Mesenchymal stem cell (in vitro differentiated cells and primary cell): Measurements from ENCODE around the gene GALNT10.
A peak's percentile ranks its signal among the peaks of the same experiment; 100 is the strongest.
"Not testable (repeated sequence)": the region's sequence is repeated elsewhere in the genome, so short reads cannot be mapped to it uniquely, and the experiment has no call there.

Experiments used
- DNase-seq: peaks from one replicate; pipeline ENCODE4 v3.0.0-alpha.2; 2013
- H2AFZ ChIP-seq: one replicate; pipeline ENCODE4 v1.6.1; 2013; ENCODE audit warnings: low read depth, mild to moderate bottlenecking, control low read depth, inconsistent platforms, low read length, moderate library complexity
- H2AK5ac ChIP-seq: 2 replicates; pipeline ENCODE4 v1.6.1; 2013; ENCODE audit warnings: low read length, moderate library complexity, mild to moderate bottlenecking, inconsistent platforms; ENCODE audit not compliant: severe bottlenecking
- H2BK120ac ChIP-seq: one replicate; pipeline ENCODE4 v1.6.1; 2013; ENCODE audit warnings: low read depth, mild to moderate bottlenecking, inconsistent platforms, low read length, moderate library complexity
- H2BK12ac ChIP-seq, 2 experiments: one replicate each; pipeline ENCODE4 v1.6.1; 2013; ENCODE audit warnings: inconsistent platforms in 2 of 2, low read length in 2 of 2, mild to moderate bottlenecking in 2 of 2, moderate library complexity in 2 of 2, control low read depth in 1 of 2
- H2BK15ac ChIP-seq: one replicate; pipeline ENCODE4 v1.6.1; 2013; ENCODE audit warnings: mild to moderate bottlenecking, low read depth, inconsistent platforms; ENCODE audit not compliant: poor library complexity, severe bottlenecking
- H2BK5ac ChIP-seq: 2 replicates; pipeline ENCODE4 v1.6.1; 2013; ENCODE audit warnings: low read depth, mild to moderate bottlenecking, low read length, control low read depth, inconsistent platforms; ENCODE audit not compliant: poor library complexity, severe bottlenecking
- H3K14ac ChIP-seq, 2 experiments: one replicate each; pipeline ENCODE4 v1.6.1; 2013; ENCODE audit warnings: inconsistent platforms in 2 of 2, low read length in 2 of 2, control low read depth in 1 of 2, mild to moderate bottlenecking in 1 of 2, moderate library complexity in 1 of 2
- H3K18ac ChIP-seq, 2 experiments: one replicate each; pipeline ENCODE4 v1.6.1; 2013; ENCODE audit warnings: inconsistent platforms in 2 of 2, low read length in 2 of 2, control low read depth in 1 of 2, low read depth in 1 of 2, mild to moderate bottlenecking in 1 of 2
- H3K23ac ChIP-seq, 2 experiments: one replicate each; pipeline ENCODE4 v1.6.1; 2013; ENCODE audit warnings: inconsistent platforms in 2 of 2, low read length in 2 of 2, mild to moderate bottlenecking in 2 of 2, moderate library complexity in 2 of 2, control low read depth in 1 of 2
- H3K27ac ChIP-seq: 2 replicates; pipeline ENCODE4 v1.5.1; 2013; ENCODE audit warnings: mild to moderate bottlenecking, moderate library complexity, low read length, control low read depth, inconsistent platforms; ENCODE audit not compliant: poor library complexity, severe bottlenecking
- H3K27me3 ChIP-seq, 2 experiments: 2 replicates each; pipeline versions ENCODE4 v1.6.1 to v1.7.0; 2013; ENCODE audit warnings: low read length in 2 of 2, mild to moderate bottlenecking in 2 of 2, moderate library complexity in 2 of 2, control low read depth in 1 of 2, inconsistent platforms in 1 of 2; ENCODE audit not compliant: control insufficient read depth in 1 of 2, insufficient read depth in 1 of 2
- H3K36me3 ChIP-seq, 2 experiments: 2 replicates each; pipeline versions ENCODE4 v1.6.1 to v1.7.0; 2013; ENCODE audit warnings: low read length in 2 of 2, control low read depth in 1 of 2, inconsistent platforms in 1 of 2, low read depth in 1 of 2, mild to moderate bottlenecking in 1 of 2; ENCODE audit not compliant: insufficient read depth in 2 of 2, control insufficient read depth in 1 of 2
- H3K4ac ChIP-seq, 2 experiments: one replicate each; pipeline ENCODE4 v1.6.1; 2013; ENCODE audit warnings: inconsistent platforms in 2 of 2, low read length in 2 of 2, mild to moderate bottlenecking in 2 of 2, moderate library complexity in 2 of 2, control low read depth in 1 of 2, low read depth in 1 of 2
- H3K4me1 ChIP-seq: 2 replicates; pipeline ENCODE4 v1.6.1; 2013; ENCODE audit warnings: low read depth, low read length, control low read depth; ENCODE audit not compliant: control insufficient read depth, insufficient read depth
- H3K4me2 ChIP-seq: 2 replicates; pipeline ENCODE4 v1.6.1; 2013; ENCODE audit warnings: low read length, mild to moderate bottlenecking, inconsistent platforms; ENCODE audit not compliant: poor library complexity, severe bottlenecking
- H3K4me3 ChIP-seq, 2 experiments: 2 replicates each; pipeline versions ENCODE4 v1.5.1 to v1.7.0; 2013; ENCODE audit warnings: low read length in 2 of 2, mild to moderate bottlenecking in 2 of 2, control low read depth in 1 of 2, low read depth in 1 of 2; ENCODE audit not compliant: insufficient read depth in 1 of 2
- H3K79me1 ChIP-seq: replicated peaks from 2 replicates; pipeline ENCODE4 v1.6.1; 2013; ENCODE audit warnings: mild to moderate bottlenecking, control low read depth, low read length, inconsistent platforms; ENCODE audit not compliant: poor library complexity, severe bottlenecking
- H3K9ac ChIP-seq: 2 replicates; pipeline ENCODE4 v1.7.0; 2013; ENCODE audit warnings: mild to moderate bottlenecking, low read length, moderate library complexity
- H3K9me3 ChIP-seq: 2 replicates; pipeline ENCODE4 v1.7.0; 2013; ENCODE audit warnings: mild to moderate bottlenecking, low read length; ENCODE audit not compliant: control insufficient read depth
- H4K8ac ChIP-seq: one replicate; pipeline ENCODE4 v1.6.1; 2013; ENCODE audit warnings: inconsistent platforms, mild to moderate bottlenecking, low read length, moderate library complexity
- H4K91ac ChIP-seq: one replicate; pipeline ENCODE4 v1.6.1; 2013; ENCODE audit warnings: mild to moderate bottlenecking, low read length, inconsistent platforms
- WGBS: methylation state at CpG from one replicate; pipeline ENCODE4 v1.1.7; 2013; ENCODE audit warnings: mixed read lengths; 5-methylcytosine and 5-hydroxymethylcytosine counted together

GALNT10 gene

GRCh38 chr5:154356958-154357357 is 166.4 kb downstream of the GALNT10 start:
- Histone ChIP-seq H3K14ac (no peak overlapping the region), H2BK120ac (no peak overlapping the region), H3K9me3 (no peaks in the 10 kb centered on the region), H4K91ac (no peak overlapping the region), H3K4me1 (peaks cover 34% of the 10 kb centered on the region), H2AFZ (no peak overlapping the region), H3K4ac (no peak overlapping the region), H3K36me3 (peaks cover 0 to 3% of the 10 kb centered on the region in 2 experiments), H2BK5ac (no peak overlapping the region), H3K27ac (no peak overlapping the region), H2AK5ac (peak overlapping the region; percentile 80), H3K27me3 (no peaks in the 10 kb centered on the region), H3K18ac (no peak overlapping the region), H3K9ac (no peak overlapping the region), H3K4me2 (no peak overlapping the region), H3K4me3 (no peak overlapping the region), H4K8ac (no peak overlapping the region), H2BK15ac (no peak overlapping the region), H3K23ac (no peak overlapping the region), H3K79me1 (peaks cover 17% of the 10 kb centered on the region), H2BK12ac (no peak overlapping the region)
- 79% methylated on average over 3 of the region's 3 CpGs for WGBS
- DNase-seq: no peak

- 6% methylated on average over 9 of the region's 11 CpGs for WGBS
- DNase-seq: peak; percentile 76
- H3K14ac ChIP-seq: peak overlapping the region in 1 of 2 experiments; percentile 96
- H3K79me1 ChIP-seq: peaks cover 19% of the 10 kb centered on the region
- peak overlapping the region; percentile 86 for H2AK5ac ChIP-seq
- peak overlapping the region in 1 of 2 experiments; percentile 93 for H3K4ac ChIP-seq
- no peaks in the 10 kb centered on the region for H3K27me3 ChIP-seq
- H3K27ac ChIP-seq: peak overlapping the region; percentile 17
- H3K36me3 ChIP-seq: peaks cover 0 to 4% of the 10 kb centered on the region in 2 experiments
- peak overlapping the region; percentile 87 to 97 for H3K18ac ChIP-seq
- no peaks in the 10 kb centered on the region for H3K9me3 ChIP-seq
- no peak overlapping the region for H2BK5ac ChIP-seq
- peak overlapping the region; percentile 22 for H4K91ac ChIP-seq
- peak overlapping the region; percentile 29 for H4K8ac ChIP-seq
- no peak overlapping the region for H2BK120ac ChIP-seq
- no peak overlapping the region for H3K4me3 ChIP-seq
- H2BK15ac ChIP-seq: peak overlapping the region; percentile 75
- no peak overlapping the region for H3K23ac ChIP-seq
- no peak overlapping the region for H3K9ac ChIP-seq
- no peak overlapping the region for H3K4me2 ChIP-seq
- peak overlapping the region; percentile 29 to 85 for H2BK12ac ChIP-seq
- no peak overlapping the region for H2AFZ ChIP-seq
- peaks cover 22% of the 10 kb centered on the region for H3K4me1 ChIP-seq
Measured at GRCh38 chr5:154358516-154359220, 168.1 kb downstream of the GALNT10 start.

- Histone ChIP-seq H3K4me1 (peaks cover 21% of the 10 kb centered on the region), H3K14ac (no peak overlapping the region), H2BK5ac (no peak overlapping the region), H3K9ac (no peak overlapping the region), H4K8ac (peak overlapping the region; percentile 29), H2AK5ac (peak overlapping the region; percentile 86), H3K36me3 (peaks cover 0 to 4% of the 10 kb centered on the region in 2 experiments), H2BK12ac (no peak overlapping the region), H3K79me1 (peaks cover 17% of the 10 kb centered on the region), H3K27ac (peak overlapping the region; percentile 17), H2AFZ (no peak overlapping the region), H3K23ac (no peak overlapping the region), H2BK120ac (no peak overlapping the region), H3K9me3 (no peaks in the 10 kb centered on the region), H3K4me3 (no peak overlapping the region), H4K91ac (no peak overlapping the region), H3K4ac (no peak overlapping the region), H3K4me2 (no peak overlapping the region), H3K27me3 (no peaks in the 10 kb centered on the region), H2BK15ac (peak overlapping the region; percentile 75), H3K18ac (peak overlapping the region in 1 of 2 experiments; percentile 63)
- DNase-seq: peak; percentile 76
- WGBS: 0% methylated on average over 3 of the region's 4 CpGs
Measured at GRCh38 chr5:154359221-154359573, 168.7 kb downstream of the GALNT10 start.

- not testable (repeated sequence) for H3K4me2 ChIP-seq, H3K36me3 ChIP-seq, H2AFZ ChIP-seq, H2AK5ac ChIP-seq, H3K23ac ChIP-seq, H4K91ac ChIP-seq, H4K8ac ChIP-seq, H2BK5ac ChIP-seq, H3K18ac ChIP-seq, H3K4me3 ChIP-seq, H3K27me3 ChIP-seq, H3K14ac ChIP-seq, H3K4ac ChIP-seq, H3K9ac ChIP-seq, H2BK12ac ChIP-seq, H3K27ac ChIP-seq, H2BK120ac ChIP-seq, H3K9me3 ChIP-seq, H2BK15ac ChIP-seq
- peak; percentile 84 for DNase-seq
- Histone ChIP-seq H3K79me1 (peaks cover 12% of the 10 kb centered on the region), H3K4me1 (peaks cover 18% of the 10 kb centered on the region)
- WGBS: 65% methylated on average over 4 of the region's 7 CpGs
Measured at GRCh38 chr5:154360241-154360640, 169.7 kb downstream of the GALNT10 start.
